UCSD-AML1 (cell line): ENCODE results near the gene ELANE.

Source experiments
- DNase-seq: peaks from one replicate; lab custom pipeline; 2025; ENCODE audit not compliant: unreplicated experiment; lab: John Stamatoyannopoulos, UW

Gene ELANE

DNA sequence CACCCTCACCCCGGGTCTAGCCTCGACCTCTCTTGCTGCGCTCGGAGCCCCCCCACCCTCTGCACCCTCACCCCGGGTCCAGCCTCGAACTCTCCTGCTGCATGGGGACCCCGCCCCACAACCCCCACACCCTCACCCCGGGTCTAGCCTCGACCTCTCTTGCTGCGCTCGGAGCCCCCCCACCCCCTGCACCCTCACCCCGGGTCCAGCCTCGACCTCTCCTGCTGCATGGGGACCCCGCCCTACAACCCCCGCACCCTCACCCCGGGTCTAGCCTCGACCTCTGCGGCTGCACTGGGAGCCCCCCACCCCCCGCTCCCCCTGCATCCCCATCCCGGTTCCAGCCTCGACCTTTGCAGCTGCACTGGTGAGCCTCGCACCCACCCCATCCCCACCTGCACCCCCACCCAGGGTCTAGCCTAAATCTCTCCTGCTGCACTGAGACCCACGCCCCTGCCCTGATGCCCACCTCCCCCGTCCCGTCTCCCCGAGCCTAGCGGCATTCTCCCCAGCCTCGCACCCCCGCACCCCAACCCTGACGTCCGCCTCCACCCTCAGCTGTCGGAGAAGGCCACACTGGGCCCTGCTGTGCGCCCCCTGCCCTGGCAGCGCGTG lies 9.1 kb downstream of the ELANE start:
- no peak for DNase-seq

- peak; percentile 81 for DNase-seq
Measured at GRCh38 chr19:861756-862580, 9.9 kb downstream of the ELANE start.

- DNase-seq = peak; percentile 50
Measured at GRCh38 chr19:862581-863314, 10.6 kb downstream of the ELANE start.

- DNase-seq = no peak
Measured at GRCh38 chr19:863315-863620, 11.2 kb downstream of the ELANE start.

DNA sequence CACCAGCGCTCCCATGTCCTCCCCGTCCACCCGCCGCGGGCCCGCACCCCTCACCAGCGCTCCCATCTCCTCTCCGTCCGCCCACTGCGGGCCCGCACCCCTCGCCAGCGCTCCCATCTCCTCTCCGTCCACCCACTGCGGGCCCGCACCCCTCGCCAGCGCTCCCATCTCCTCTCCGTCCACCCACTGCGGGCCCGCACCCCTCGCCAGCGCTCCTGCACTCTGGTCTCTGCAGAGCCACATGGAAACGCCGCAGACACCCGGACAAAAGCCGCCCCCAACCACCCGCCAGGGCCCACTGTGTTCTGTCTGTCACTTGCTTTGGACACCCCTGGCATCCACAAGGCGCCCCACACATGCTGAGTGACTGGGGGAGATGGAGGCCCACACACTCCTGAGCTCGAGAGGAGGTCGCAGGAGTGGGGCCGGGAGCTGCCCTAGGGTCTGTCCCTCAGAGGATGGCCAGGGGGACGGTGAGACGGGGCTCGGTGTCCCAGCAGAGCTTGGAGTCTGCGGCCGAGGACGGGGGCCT lies 14.7 kb downstream of the ELANE start:
- no peak for DNase-seq

DNA sequence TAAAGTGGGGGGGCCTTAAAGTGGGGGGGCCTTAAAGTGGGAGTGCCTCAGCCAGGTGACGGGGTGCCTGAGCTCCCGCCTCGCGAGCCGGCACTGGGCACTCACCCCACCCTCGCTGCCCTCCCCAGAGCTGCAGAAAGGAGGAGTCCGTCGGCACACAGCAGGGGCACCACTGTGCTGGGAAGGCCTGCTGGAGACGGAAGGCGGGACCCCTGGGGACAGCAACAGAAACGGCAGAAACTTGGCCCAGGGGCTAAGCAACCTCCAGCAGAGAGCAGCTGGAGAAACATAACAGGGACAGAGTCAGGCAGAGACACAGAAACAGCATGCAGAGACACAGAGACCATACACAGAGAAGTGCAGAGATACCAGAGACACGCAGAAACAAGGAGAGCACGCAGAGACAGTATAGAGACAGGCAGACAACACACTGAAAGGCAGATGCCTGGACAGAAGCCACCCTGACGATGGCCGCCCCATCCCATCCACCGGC lies 15.2 kb downstream of the ELANE start:
- DNase-seq = no peak

- no peak for DNase-seq
Measured at GRCh38 chr19:867855-868457, 15.9 kb downstream of the ELANE start.

- DNase-seq = no peak
Measured at GRCh38 chr19:868458-869244, 16.5 kb downstream of the ELANE start.

DNA sequence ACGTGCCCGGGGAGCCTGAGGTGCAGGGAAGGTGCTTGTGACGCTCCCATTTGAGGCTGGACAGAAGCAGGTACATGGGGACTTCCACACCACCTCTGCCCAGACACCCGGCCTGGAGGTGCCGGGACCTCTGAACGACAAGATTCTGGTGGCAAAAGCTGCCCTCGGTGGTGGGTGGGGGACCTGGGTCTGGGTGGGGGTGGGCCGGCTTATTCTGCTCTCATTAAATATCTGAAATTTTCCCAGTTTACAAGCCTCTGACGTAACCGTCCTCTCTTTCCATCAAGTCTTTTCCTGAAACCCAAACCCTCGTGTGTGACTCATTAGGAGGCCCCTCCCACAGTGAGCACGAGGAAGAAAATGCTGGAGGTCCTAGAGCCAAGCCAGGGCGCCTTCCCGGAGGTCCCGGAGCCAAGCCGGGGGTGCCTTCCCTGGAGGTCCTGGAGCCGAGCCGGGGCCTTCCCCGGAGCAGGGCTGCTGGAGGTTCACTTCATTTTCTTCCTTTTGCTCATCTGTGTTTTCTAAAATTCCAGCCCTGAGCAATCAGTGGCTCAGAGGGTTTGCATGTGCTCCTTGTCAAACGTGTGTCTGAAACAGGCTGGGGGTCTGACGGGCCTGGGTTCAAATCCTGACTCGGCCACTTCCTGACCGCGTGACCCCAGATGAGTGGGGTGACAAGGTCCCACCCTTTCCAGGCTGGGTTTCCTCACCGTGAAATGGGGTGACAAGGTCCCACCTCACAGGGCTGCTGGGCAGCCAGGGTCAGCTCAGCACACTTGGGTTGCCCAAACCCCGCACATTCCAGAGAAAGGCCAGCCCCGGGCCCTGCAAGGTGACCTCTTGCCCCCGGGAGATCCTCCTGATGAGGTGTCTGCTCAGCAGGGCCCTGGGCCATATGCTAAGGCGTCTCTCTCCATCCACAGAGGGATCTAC lies 17.4 kb downstream of the ELANE start:
- DNase-seq = no peak

DNA sequence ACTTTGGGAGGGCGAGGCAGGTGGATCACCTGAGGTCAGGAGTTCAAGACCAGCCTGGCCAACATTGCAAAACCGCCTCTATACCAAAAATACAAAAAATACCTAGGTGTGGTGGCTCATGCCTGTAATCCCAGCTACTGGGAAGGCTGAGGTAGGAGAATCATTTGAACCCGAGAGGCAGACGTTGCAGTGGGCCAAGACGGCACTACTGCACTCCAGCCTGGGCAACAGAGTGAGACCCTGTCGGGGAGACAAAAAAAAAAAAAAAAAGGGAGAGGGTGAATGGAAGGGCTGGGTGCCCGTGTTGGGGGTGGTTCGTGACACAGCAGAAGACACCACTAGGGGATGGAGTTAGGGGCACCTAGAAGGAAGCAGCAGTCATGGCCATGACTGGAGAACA lies 18.2 kb downstream of the ELANE start:
- no peak for DNase-seq

GRCh38 chr19:870963-871401 lies 18.9 kb downstream of the ELANE start:
- DNase-seq = no peak

GRCh38 chr19:871446-872265 lies 19.6 kb downstream of the ELANE start:
- DNase-seq = no peak

DNA sequence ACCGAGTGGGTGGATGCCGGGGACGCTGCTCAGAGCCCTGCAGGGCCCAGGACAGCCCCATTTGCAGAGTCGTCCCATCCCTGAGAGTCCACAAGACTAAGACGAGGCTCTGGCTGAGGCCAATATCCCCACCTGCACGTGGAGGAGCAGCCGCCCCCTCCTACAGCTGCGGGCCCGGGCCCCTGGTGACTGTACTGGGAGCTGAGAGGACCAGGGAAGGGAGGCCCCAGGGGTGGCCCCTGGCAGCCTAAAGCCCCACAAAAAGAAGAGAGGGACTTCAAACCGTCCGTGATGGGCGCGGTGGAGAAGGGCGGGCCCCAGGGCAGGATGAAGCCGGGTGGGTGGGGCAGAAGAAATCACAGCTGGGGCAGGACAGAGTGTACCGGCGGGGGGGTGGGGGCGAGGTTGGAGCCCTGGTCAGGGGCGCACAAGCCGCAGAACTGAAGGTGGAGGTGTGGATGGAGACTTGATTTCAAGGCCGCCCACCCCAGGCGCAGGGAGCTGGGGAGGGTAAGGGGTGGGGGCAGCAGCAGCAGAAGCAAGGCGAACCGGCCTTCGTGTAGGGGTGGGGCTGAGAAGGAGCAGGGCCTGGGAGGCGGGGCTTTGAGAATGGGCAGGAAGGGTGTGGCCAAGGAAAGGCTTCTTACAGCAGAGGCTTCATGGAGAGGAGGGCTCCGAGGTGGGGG lies 20.3 kb downstream of the ELANE start:
- peak; percentile 54 for DNase-seq

- peak; percentile 30 for DNase-seq
Measured at GRCh38 chr19:873084-873483, 21.0 kb downstream of the ELANE start.

GRCh38 chr19:873561-874041 lies 21.5 kb downstream of the ELANE start:
- no peak for DNase-seq

GRCh38 chr19:875265-875879 lies 23.3 kb downstream of the ELANE start:
- no peak for DNase-seq

- DNase-seq = no peak
Measured at GRCh38 chr19:876089-876488, 24.0 kb downstream of the ELANE start.
